Left ventricle myocardium inferior (tissue), 1 donor: Measurements from ENCODE around the gene PEMT. TPM values are rescaled to one million over a fixed set of nuclear protein-coding genes. Genes with fewer than 3 reads are reported as not detected.

Source experiments
- DNase-seq: peaks from one replicate; pipeline ENCODE4 v3.0.0-alpha.2; 2020
- H3K27ac ChIP-seq: fragments of 200-600 bp; replicated peaks from 2 replicates; pipeline ENCODE4 v1.8.0; 2021
- H3K27me3 ChIP-seq: fragments of 200-600 bp; 2 replicates; pipeline ENCODE4 v1.8.0; 2021; ENCODE audit warnings: low read depth
- H3K36me3 ChIP-seq: fragments of 200-600 bp; 2 replicates; pipeline ENCODE4 v1.8.0; 2021
- H3K4me1 ChIP-seq: fragments of 200-600 bp; 2 replicates; pipeline ENCODE4 v1.8.0; 2021
- H3K4me3 ChIP-seq: fragments of 200-600 bp; 2 replicates; pipeline ENCODE4 v1.8.0; 2021; ENCODE audit warnings: mild to moderate bottlenecking, moderate library complexity
- H3K9me3 ChIP-seq: fragments of 200-600 bp; replicated peaks from 2 replicates; pipeline ENCODE4 v1.8.0; 2021
- CTCF ChIP-seq: fragments of 200-600 bp; IDR thresholded peaks from 2 replicates; pipeline ENCODE4 v1.8.0; 2021; ENCODE audit warnings: antibody characterized with exemption, mild to moderate bottlenecking, borderline replicate concordance
- intact Hi-C: fragments of 100-400 bp; cut with micrococcal nuclease; formaldehyde crosslinking; loops from one replicate; pipeline ENCODE4 v1.11.0; 2022
- total RNA-seq: library from RNA; stranded (reverse); fragmentation: NEBNext Ultra II Directional; extraction: Animal tissue kit (Norgen Biotek cat#: 25700); gene quantifications from one replicate; pipeline ENCODE4 v1.2.1, GENCODE V29; 2021
- donor health status: DM: no; HTN: yes; CAD: no; lungs with severe emphysema.

Gene PEMT
- total RNA-seq, 1 donor from 2014 or later, result 18.8 TPM

- H3K4me3 ChIP-seq, result no peak overlapping the region
- no peaks in the 10 kb centered on the region for H3K27me3 ChIP-seq
- H3K9me3 ChIP-seq, result no peaks in the 10 kb centered on the region
- H3K27ac ChIP-seq, result peak overlapping the region; percentile 87
- no peaks in the 10 kb centered on the region for H3K36me3 ChIP-seq
- TF ChIP-seq CTCF, result no peak
- intact Hi-C loops, result no loop called here
- H3K4me1 ChIP-seq, result peaks cover 53% of the 10 kb centered on the region
- no peak for DNase-seq
Observed at GRCh38 chr17:17545031-17545820, 46.3 kb downstream of the PEMT start.

- peaks cover 56% of the 10 kb centered on the region for H3K4me1 ChIP-seq
- intact Hi-C loops, result no loop called here
- no peak for DNase-seq
- no peaks in the 10 kb centered on the region for H3K27me3 ChIP-seq
- TF ChIP-seq CTCF, result no peak
- H3K4me3 ChIP-seq, result no peak overlapping the region
- no peaks in the 10 kb centered on the region for H3K9me3 ChIP-seq
- no peak overlapping the region for H3K27ac ChIP-seq
- no peaks in the 10 kb centered on the region for H3K36me3 ChIP-seq
Observed at GRCh38 chr17:17542906-17543635, 48.4 kb downstream of the PEMT start.

- no peak for DNase-seq
- H3K4me3 ChIP-seq, result no peak overlapping the region
- intact Hi-C loops, result no loop called here
- no peaks in the 10 kb centered on the region for H3K9me3 ChIP-seq
- peaks cover 56% of the 10 kb centered on the region for H3K4me1 ChIP-seq
- no peaks in the 10 kb centered on the region for H3K27me3 ChIP-seq
- H3K27ac ChIP-seq, result no peak overlapping the region
- no peak for TF ChIP-seq CTCF
- H3K36me3 ChIP-seq, result no peaks in the 10 kb centered on the region
Observed at GRCh38 chr17:17541640-17542001, 49.9 kb downstream of the PEMT start.

- Histone ChIP-seq H3K9me3 (no peaks in the 10 kb centered on the region), H3K27me3 (no peaks in the 10 kb centered on the region), H3K36me3 (no peaks in the 10 kb centered on the region), H3K27ac (peak overlapping the region; percentile 90), H3K4me1 (peaks cover 56% of the 10 kb centered on the region), H3K4me3 (no peak overlapping the region)
- intact Hi-C loops, result no loop called here
- DNase-seq, result no peak
- TF ChIP-seq CTCF, result no peak
Observed at GRCh38 chr17:17540935-17541639, 50.4 kb downstream of the PEMT start.

- Histone ChIP-seq H3K27me3 (no peaks in the 10 kb centered on the region), H3K36me3 (no peaks in the 10 kb centered on the region), H3K27ac (peak overlapping the region; percentile 90), H3K4me1 (peaks cover 57% of the 10 kb centered on the region), H3K4me3 (no peak overlapping the region), H3K9me3 (no peaks in the 10 kb centered on the region)
- intact Hi-C loops, result no loop called here
- no peak for DNase-seq
- TF ChIP-seq CTCF, result no peak
Observed at GRCh38 chr17:17540278-17540906, 51.1 kb downstream of the PEMT start.
